Uterus (tissue), 2 donors: Measurements from ENCODE around the gene AGBL1.

Experiments
- POLR2A ChIP-seq, 2 donors: fragments of 450-650 bp; IDR thresholded peaks; one replicate each; pipeline ENCODE4 v1.6.1; 2016; ENCODE audit warnings: antibody characterized with exemption in 2 of 2, mild to moderate bottlenecking in 1 of 2, moderate library complexity in 1 of 2
- TF ChIP-seq, protein P1 (sequence below), 4 experiments: fragments of 200-600 bp in 2 of 4; fragments of 450-650 bp in 2 of 4; sonication (generic) in 2 of 4; IDR thresholded peaks; one replicate each; pipeline ENCODE4 v1.5.1; 2016 to 2019; ENCODE audit warnings: antibody characterized with exemption in 4 of 4, mild to moderate bottlenecking in 2 of 4, moderate library complexity in 1 of 4

DNA sequence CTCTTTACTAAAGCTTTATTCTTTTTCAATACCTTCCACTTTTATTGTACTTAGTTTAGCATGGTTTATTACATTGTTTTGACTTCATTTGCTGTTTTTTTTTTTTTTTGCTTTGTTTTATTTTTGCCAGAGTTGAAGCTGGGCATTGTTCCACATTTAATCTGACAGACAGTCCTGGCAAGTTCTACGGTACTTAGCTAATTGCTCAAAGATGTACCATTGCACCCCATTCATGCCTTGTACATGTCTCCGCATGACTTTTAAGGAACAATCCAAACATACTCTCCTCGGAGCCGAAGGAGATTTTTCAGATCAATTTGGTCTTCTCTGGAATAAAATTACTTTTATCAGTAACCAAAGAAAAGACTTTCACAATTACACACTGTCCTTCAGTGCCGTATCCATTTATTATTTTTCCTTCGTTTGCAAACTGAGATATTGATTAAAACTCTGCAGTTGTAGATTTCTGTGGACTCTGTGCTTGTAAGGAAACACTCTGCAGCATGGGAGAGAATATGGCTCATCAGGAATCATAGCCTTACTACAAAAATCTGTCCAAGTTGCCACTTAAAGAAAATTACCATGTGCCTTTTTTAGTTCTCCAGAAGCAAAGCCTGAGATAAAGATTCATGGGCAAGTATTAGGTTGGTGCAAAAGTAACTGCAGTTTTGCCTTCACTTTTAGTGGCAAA, 952.0 kb downstream of the AGBL1 start:
- TF ChIP-seq, protein P1, sequence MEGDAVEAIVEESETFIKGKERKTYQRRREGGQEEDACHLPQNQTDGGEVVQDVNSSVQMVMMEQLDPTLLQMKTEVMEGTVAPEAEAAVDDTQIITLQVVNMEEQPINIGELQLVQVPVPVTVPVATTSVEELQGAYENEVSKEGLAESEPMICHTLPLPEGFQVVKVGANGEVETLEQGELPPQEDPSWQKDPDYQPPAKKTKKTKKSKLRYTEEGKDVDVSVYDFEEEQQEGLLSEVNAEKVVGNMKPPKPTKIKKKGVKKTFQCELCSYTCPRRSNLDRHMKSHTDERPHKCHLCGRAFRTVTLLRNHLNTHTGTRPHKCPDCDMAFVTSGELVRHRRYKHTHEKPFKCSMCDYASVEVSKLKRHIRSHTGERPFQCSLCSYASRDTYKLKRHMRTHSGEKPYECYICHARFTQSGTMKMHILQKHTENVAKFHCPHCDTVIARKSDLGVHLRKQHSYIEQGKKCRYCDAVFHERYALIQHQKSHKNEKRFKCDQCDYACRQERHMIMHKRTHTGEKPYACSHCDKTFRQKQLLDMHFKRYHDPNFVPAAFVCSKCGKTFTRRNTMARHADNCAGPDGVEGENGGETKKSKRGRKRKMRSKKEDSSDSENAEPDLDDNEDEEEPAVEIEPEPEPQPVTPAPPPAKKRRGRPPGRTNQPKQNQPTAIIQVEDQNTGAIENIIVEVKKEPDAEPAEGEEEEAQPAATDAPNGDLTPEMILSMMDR (IDR thresholded peaks at IDR 0.05), result no peak
- no peak for TF ChIP-seq POLR2A (IDR thresholded peaks at IDR 0.05)
